ENCODE data around the gene RBBP7.
A peak's percentile ranks its signal among the peaks of the same experiment; 100 is the strongest.

RBBP7 gene

DNA sequence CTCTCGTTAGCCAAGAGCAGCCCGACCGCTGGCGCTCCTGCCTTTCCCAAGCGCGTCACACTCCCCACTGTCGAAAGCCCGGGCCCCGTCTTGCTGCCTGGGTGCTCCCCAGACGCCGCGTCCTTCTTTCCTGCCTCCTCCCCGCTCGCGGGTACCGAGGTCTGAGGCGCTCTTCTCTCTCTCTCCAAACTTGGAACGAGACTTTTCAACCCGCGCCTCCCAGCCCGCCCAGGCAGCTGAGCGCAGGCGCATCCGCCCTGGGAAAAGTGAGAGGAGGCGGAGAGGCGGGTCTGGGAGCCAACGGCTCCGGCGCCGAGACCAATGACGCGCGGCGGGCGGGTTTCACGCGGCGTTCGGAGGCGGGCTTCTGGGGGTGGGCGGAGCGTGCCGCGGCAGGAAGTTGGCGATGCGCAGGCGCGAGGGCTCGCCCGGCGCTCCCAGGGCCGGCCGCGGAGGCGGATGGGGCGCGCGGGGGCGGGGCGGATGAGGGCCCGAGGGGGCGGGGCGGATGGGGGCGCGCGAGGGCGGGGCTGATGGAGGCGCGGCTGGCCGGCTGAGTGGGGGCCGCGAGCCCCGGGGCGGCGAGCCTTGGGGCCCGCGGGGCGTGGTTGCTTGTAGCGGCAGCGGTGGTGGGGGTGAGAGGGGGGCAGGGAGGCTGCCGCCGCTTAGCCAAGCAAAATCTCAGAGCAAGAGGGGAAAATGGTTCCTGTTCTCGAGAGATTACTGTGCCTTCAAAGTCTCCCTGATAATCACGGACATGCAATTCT is at the start of gene RBBP7:
RBBP7 (minus strand) TSS at position 268 of the 767 bp plus-strand sequence. CDS start 309 bp downstream, outside the sequence.
- peak; percentile 75 to 81 for DNase-seq (ENCODE audit: low read depth in 1 of 2, low spot score in 1 of 2)

DNA sequence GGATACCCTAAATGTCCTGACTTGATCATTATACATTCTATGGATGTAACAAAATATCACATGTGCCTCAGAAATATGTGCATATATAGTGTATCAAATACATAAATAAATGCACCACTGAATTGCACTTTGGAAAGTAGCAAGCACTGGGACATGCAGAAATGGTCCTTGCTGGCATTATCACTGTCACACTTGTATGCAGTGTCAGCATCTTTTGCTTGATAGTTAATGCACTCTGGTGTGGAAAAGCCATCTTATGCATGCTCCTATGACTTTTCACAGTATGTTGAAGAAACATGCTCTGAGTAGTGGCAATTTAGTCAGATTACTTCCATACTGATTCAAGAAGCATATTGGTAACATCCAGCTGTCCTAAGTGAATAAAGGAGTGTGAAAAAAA is 48.8 kb upstream of the RBBP7 start:
- no peak for DNase-seq (ENCODE audit: low read depth in 1 of 2, low spot score in 1 of 2)

DNA sequence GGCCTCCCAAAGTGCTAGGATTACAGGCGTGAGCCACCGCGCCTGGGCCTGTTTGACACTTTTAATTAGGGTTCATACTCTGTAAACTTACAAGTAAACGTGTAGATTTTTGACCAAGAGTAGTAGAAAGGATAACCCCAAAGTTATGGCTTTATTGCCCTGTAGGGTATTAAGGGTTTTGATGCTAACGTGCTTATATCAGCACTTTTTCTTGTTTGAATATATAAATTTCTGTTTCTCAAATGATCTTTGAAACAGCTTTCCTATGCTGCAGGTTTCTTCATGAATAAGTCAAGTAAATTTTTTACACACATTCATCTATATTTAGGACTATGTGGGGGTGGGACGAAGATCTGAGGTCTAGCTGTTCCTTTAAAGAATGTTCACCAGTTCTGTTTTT is 47.0 kb upstream of the RBBP7 start:
- no peak for DNase-seq (ENCODE audit: low read depth in 1 of 2, low spot score in 1 of 2)

DNA sequence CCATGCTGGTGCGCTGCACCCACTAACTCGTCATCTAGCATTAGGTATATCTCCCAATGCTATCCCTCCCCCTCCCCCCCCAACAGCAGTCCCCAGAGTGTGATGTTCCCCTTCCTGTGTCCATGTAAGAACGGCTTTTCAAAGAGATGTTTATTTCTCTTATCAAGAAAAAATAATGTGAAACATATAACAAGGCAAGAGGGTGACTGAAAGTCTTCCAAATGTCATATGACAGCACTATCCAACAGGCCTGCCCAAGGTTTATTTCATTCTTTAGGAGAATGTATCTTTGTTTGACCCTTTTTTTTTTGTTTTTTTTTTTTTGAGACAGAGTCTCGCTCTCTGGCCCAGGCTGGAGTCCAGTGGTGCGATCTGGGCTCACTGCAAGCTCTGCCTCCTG is 46.4 kb upstream of the RBBP7 start:
- DNase-seq (ENCODE audit: low read depth in 1 of 2, low spot score in 1 of 2): no peak

DNA sequence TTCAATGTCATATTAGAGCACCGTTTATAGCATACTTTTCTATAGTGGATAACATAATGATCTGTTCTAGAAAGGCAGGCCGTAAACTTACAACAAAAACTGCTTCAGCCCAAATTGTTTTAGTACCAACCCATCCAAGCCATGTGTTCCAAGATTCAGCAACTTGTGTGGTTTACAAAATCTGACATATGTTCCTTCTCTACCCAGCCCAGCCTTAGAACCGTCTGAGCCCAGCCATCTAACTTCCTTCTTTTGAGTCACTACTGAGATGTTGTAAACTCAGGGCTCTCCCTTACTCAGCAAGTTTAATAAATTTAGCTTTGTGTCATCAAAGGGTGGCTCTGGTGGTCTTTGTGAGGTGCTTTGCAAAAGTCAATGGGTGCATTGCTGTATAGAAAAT is 43.9 kb upstream of the RBBP7 start:
- DNase-seq (ENCODE audit: low read depth in 1 of 2, low spot score in 1 of 2): no peak

DNA sequence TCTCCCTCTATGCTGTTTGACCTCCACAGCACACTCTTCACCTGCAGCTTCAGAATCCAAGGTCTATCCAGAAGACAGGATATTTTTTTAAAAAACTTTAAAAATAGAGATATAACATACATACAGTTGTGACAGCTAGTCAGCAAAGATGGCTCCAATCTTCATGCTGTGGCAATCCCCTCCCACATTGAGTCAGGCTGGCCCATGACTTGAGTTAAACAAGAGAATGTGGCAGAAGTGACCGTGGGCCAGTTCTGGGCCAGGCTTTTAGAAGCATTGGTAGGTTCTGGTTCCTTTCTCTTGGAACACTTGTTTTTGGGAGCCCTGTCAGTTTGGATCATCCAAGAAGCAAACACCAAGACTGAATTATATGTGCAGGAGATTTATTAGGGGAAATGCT is 40.2 kb upstream of the RBBP7 start:
- no peak for DNase-seq (ENCODE audit: low read depth in 1 of 2, low spot score in 1 of 2)

DNA sequence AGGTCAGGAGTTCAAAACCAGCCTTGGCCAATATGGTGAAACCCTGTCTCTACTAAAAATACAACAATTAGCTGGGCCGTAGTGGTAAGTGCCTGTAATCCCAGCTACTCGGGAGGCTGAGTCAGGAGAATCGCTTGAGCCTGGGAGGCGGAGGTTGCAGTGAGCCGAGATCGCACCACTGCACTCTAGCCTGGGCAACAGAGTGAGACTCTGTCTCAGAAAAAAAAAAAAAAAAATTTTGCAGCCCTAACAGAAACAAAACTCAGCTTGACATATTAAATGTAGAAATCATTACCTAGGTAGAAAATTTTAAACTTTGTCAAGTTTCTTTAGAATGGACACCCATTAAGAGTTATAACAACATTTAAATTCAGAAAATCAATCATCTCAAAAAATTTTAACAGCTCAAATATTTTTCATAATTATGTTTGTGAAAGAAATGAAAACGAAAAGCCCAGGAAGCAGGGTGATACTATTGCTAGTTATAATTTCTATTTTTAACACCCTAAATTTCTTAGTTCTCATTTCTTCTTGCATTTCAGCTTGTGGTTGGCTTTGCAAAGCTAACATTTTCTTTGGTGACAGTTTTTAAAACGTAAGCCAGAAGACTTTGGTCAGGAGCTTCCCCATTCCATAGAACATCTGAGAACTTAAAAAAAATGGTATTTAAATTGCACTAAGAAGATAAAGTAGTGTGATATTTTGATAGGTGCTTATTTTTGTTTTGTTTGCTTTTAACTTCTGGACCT is 33.3 kb upstream of the RBBP7 start:
- no peak for DNase-seq (ENCODE audit: low read depth in 1 of 2, low spot score in 1 of 2)

DNA sequence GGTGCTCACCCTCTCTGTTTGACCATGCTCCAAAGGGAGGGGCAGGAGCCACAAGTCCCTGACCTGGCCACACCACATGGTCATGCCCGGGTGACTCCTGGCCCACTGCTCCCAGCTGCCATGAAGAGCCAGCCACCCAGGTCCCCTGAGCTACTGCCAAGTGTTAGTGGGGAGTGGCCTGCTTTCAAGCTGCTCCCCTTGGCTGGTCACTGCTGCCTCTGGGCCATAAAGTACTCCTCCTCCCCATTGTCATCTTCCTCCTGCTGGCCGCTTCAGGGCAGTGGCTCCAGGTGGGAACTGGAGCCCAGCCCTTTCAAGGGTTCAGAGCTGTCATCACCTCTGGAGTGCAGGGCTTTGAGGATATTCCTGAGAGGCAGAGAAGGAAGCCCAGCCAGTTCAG is 27.3 kb upstream of the RBBP7 start:
- DNase-seq (ENCODE audit: low read depth in 1 of 2, low spot score in 1 of 2): no peak

DNA sequence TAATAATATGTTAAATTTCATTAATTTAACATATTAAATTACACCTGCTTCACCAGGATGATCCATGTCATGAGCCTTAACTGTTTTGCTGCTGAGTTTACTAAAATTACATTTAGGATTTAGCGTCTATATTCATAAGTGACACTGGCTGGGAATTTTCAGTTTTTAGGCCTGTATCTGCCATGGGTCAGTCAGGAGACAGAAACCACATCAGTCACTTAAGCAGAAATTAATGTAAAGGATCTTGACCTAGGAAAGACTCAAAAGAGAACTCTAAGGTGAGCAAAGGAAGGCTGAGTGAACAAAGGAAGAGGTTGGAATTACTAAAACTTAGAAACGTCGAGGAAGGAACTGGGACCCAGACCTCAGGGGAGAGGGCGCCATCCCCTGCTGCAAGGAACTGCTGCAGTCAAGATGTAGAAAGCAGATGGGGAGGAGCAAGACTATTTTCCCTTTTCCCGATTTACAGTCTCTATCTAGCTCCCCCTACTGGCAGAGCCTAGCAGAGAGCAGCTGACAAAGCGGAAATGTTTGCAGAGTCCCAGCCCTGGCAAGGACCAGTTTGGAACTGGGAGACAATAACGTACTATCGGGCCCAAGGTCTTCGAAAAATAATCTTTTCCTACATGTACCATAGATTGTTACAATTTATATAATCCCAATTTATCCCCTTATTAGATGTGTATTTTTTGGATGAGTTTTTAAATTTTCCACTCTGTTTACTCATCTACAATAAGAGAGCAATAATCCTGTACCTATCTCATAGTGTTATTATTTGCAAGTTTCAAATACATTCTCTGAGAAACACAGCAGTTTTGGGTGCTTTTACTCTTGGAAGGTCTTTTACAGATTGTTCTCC is 22.6 kb upstream of the RBBP7 start:
- DNase-seq (ENCODE audit: low read depth in 1 of 2, low spot score in 1 of 2): peak in 1 of 2 donors; percentile 47

DNA sequence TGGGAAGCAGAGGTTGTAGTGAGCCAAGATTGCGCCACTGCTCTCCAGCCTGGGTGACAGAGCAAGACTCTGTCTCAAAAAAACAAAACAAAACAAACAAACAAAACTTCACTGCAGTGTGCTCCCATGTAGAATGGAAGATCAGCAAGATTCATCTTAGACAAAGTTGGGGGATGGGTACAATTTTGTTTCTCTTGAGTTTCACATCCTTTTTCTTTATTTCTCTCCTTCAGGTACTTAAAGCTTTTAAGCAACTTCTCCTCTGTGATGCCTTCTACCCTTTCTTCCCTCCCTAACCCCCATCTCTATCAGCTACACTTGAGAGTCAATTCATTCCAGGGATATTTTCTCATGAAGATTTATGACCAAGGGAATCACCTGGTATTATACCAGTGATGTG is 15.5 kb upstream of the RBBP7 start:
- no peak for DNase-seq (ENCODE audit: low read depth in 1 of 2, low spot score in 1 of 2)

DNA sequence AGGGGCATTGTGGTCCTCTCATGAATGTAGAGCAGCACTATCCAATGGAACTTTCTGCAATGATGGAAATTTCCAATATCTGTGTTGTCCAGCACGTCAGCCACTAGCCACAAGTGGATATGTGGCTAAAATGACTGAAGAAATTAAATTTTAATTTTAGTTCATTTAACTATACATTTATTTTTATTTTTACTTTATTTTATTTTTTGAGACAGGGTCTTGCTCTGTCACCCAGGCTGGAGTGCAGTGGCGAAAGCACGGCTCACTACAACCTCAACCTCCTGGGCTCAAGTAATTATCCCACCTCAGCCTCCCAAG is 13.3 kb upstream of the RBBP7 start:
- DNase-seq (ENCODE audit: low read depth in 1 of 2, low spot score in 1 of 2): no peak

DNA sequence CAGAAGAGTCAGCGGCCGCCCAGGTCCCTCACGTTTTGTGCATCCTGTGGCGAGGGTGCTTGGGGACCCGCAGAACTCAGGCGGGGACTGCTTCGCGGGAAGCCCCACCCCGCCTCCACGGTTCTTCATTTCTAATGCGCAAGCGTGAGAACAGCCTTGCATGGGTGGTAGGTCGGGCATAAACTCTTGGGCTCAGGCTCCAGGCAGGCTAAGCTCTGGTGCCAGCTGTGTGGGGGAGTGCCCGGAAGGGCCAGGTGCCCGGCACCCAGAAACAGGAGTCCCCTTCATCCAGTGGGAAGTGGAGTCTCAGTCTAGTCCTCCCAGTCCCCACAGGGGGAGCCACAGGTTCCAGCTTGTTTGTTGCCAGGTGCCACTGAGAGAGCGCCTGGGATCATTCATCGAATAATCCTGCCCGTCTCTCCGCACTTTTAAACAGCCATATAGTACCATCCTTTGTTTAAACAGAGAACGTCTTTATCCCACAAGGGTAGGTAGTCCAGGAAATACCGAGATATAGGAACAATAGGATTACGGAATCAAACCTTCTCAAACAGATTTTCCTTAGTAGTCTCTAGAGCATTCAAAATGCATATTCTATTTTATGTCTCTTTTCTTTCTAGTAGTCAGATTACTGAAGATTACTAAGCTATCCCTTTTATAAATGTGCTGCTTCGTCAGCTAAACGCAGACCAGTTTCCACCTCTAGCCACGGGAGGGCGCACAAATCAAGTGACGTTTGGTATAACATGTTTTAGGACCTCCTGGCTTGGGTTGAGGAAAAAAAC is 12.7 kb upstream of the RBBP7 start:
- DNase-seq (ENCODE audit: low read depth in 1 of 2, low spot score in 1 of 2): peak; percentile 28 to 38

DNA sequence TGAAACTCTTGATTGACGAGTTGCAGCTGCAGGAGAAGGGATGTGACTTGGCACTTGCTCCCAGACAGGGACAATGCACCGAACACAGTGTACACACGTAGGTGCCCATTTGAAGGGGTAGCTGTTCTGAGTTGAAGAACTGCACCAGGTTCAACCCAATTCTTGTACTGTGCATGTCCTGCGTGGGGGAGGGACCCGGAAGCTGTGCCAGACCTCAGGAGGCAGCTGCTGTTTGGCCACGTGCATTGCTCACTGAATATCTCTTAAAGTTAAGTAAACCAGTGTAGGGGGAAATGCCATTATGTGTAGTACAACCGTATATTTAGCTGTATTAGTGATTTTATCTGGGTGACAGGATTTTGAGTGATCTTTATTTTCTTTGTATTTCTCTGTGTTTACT is 12.0 kb upstream of the RBBP7 start:
- DNase-seq (ENCODE audit: low read depth in 1 of 2, low spot score in 1 of 2): no peak

DNA sequence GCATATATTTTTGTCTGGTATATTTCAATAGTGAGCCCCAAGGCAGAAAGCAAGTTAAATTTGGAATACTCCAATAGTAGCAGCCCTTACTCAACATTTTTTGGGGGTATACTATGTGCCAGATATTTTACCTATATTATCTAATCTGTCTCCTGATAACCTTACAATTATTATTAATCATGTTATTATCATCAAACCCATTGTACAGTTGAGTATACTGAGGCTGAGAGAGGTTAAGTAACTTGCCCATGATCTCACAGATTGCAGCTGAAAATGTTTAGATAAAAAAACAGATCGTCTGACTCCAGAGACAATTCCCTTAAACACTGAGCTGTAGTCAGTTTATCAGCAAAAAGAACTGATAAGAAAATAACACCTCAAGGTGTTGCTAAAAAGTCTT is 6.5 kb upstream of the RBBP7 start:
- DNase-seq (ENCODE audit: low read depth in 1 of 2, low spot score in 1 of 2): no peak

DNA sequence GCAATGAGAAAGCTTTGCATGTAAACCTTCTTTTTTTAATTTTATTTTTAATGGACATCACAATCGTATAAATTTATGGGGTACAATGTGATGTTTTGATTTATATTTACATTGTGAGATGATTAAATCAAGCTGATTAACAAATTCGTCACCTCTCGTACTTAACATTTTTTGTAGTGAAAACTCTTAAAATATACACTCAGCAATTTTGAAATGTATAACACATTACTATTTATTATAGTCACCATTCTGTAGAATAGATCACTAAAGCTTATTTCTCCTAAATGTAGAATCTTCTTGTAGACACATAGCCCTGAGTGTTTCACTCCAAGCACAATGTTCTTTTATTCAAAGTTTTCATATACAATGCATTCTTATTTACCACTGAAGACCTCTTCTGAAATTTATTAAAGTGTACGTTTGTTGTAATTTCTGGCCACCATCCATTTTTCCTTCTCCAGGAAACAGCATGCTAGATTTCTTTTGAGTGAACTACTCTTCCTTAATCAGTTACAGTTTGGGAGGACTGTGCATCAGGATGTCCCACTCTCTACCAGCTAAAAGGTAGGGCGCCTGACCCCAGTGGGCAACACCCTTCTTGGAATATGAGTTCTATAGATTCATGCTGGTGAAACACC is 4.4 kb upstream of the RBBP7 start:
- DNase-seq (ENCODE audit: low read depth in 1 of 2, low spot score in 1 of 2): no peak

DNA sequence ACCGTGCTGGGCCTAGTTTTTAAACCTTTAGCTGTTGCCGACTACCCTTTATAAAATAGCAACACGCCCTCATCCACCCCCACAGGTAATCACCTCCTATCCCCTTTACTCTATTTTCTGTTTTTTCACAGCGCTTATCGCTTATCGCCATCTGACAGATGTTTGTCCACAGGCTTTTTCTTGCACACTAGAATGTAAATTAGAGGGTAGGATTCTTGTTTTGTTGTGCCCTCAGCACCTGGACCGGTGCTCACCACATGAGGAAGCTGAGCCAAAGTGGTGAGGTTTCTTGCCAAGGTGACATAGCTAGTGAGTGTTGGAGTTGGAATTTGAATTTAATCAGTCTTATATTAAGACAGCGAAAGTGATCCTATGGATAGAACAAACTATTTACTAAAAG is 2.9 kb upstream of the RBBP7 start:
- no peak for DNase-seq (ENCODE audit: low read depth in 1 of 2, low spot score in 1 of 2)

DNA sequence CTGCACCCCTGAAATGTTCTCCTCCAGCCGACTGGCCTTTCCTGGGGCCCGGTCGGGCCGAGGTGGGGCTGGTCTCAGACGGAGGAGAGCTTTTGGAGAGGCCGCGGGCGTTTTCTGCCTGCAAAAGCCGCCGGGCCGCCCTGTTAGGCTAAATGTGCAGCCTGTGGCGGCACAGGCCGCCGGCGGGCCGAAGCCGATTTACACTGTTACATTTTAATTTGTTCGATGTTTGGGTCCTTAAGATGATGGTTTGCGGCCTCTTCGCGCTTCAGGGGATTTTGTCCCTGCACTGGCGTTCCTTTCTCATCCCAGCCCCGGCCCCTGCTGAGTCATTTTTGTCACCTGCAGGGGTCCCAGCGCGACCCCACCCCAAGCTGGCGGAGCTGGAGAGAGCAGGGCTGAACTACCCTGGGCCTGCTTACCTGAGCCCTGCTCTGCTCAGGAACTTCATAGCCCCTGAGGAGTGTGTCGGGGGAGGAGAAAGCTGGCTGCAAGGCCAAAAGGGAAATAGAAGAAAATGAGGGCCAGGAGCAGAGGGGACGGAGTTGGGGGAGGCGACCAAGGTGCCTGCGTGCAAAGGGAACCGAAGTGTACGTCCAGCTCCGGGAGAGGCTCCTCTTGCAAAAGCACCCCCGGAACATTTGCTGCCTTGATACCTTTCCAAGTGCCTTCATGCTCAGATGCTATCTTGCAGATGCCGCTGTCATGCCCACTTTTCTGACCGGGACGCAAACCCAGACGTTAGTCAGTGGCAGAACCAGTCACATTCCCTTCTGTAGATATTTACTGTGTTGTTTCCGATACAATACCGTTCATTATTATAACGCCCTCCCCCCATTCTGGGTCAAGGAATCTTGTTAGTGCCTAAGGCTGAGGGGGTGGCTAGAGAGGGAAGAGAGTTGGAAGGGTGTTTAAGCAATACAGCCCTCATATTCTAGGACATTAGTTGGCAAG is 977 bp upstream of the RBBP7 start:
- DNase-seq (ENCODE audit: low read depth in 1 of 2, low spot score in 1 of 2): no peak

DNA sequence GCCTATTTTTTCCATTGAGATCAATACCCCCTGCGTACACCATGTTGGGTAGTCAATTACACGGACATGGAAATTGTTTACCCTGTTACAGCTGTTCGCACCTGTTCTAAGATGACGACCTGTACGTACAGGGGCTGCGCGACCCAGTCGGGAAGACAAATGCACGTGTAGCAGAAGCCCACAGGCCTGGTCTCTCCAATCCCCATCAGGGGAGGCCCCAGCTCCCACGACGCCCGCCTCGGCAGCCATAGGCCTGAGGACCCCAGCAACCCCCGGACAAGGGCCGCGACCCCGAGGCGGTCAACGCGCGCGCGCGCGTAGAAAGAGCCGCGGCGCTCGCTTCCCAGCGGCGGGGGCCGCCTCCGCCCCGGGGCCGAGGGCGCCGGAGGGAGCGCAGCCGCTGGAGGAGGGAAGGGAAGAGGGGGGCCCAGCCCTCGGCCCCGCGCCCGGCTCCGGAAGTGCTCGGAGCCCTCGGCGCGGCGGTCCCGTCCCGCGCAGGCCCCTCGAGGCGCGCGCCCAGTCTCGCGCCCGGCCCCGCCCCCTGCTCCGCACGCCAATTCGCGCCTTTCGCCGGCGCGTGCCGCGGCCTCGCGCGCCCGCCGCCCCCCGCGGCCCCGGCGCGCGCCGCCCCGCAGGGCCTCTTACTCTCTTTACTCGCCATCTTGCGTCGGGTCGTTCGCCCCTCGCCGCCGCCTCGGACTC is 618 bp downstream of the RBBP7 start:
- DNase-seq (ENCODE audit: low read depth in 1 of 2, low spot score in 1 of 2): no peak

DNA sequence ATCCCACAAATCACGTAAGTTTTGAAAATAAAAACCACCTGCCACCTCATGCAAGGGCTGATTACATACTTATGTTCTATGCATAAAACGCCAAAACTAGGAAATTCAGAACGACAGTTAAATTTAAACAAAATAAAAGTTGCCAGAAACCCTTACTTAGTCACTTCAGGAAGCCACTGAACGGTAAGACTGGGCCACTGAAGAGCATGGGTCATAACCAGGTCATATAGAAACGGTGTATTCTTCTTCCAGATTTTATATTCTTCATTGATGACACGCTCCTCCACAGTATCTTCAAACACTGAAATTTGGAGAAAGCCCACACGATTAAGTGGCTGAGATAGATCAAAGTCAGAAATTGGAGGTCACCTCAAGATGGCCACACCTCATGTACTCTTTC is 1.2 kb downstream of the RBBP7 start:
- no peak for DNase-seq (ENCODE audit: low read depth in 1 of 2, low spot score in 1 of 2)
